ENCODE results near the gene TELO2.

The TELO2 gene

GRCh38 chr16:1553946-1554825, 61.0 kb downstream of the TELO2 start:
- H3K9me3 ChIP-seq (replicated peaks in 1 of 2; ENCODE audit: control insufficient read depth in 2 of 2, insufficient read depth in 1 of 2, low read depth in 1 of 2, low read length in 2 of 2): no peaks in the 10 kb centered on the region
- H3K4me1 ChIP-seq (ENCODE audit: control insufficient read depth in 2 of 2, insufficient read depth in 1 of 2, low read depth in 1 of 2, low read length in 2 of 2): no peaks in the 10 kb centered on the region
- no peak overlapping the region for H2AK5ac ChIP-seq (ENCODE audit: low read depth, low read length)
- H3K36me3 ChIP-seq (replicated peaks in 1 of 2; ENCODE audit: control insufficient read depth in 2 of 2, insufficient read depth in 2 of 2, low read length in 2 of 2): peaks cover 32 to 65% of the 10 kb centered on the region in 2 donors
- DNase-seq (ENCODE audit: low spot score): no peak
- H2BK120ac ChIP-seq (ENCODE audit: low read depth, low read length): no peak overlapping the region
- H3K4me2 ChIP-seq (ENCODE audit: insufficient read depth, low read length, poor library complexity, severe bottlenecking): no peak overlapping the region
- no peaks in the 10 kb centered on the region for H3K79me1 ChIP-seq (ENCODE audit: low read depth, low read length)
- no peak overlapping the region for H2BK5ac ChIP-seq (ENCODE audit: low read length)
- no peak overlapping the region for H3K4ac ChIP-seq (ENCODE audit: low read length)
- no peak overlapping the region for H4K8ac ChIP-seq (ENCODE audit: low read depth, low read length)
- H2BK12ac ChIP-seq (ENCODE audit: low read length): no peak overlapping the region
- WGBS, 2 donors (ENCODE audit: extremely low coverage in 2 of 2, insufficient read length in 2 of 2, insufficient replicate concordance in 1 of 2): no CpG with 5 or more reads among the region's 19 CpGs
- H3K18ac ChIP-seq (ENCODE audit: low read length): no peak overlapping the region
- H2AFZ ChIP-seq (ENCODE audit: low read length): no peak overlapping the region
- H3K4me3 ChIP-seq (ENCODE audit: low read length in 2 of 2): no peak overlapping the region
- H3K27ac ChIP-seq (replicated peaks; ENCODE audit: low read length): no peak overlapping the region
- H3K27me3 ChIP-seq (ENCODE audit: control insufficient read depth in 3 of 3, insufficient read depth in 3 of 3, low read depth in 1 of 3, low read length in 3 of 3): peaks cover 0 to 1% (median 0%) of the 10 kb centered on the region in 3 experiments
- no peak overlapping the region for H3K14ac ChIP-seq (ENCODE audit: low read length)
- no peak overlapping the region for H2BK15ac ChIP-seq (ENCODE audit: low read length)
- H3K23ac ChIP-seq (ENCODE audit: low read depth, low read length, poor library complexity): no peak overlapping the region
- H3K9ac ChIP-seq (ENCODE audit: low read depth, low read length, poor library complexity): no peak overlapping the region
- no peak overlapping the region for H4K91ac ChIP-seq (ENCODE audit: low read depth, low read length, poor library complexity)

GRCh38 chr16:1554826-1555445, 61.8 kb downstream of the TELO2 start:
- Histone ChIP-seq H3K4me2 (ENCODE audit: insufficient read depth, low read length, poor library complexity, severe bottlenecking) (no peak overlapping the region), H3K14ac (ENCODE audit: low read length) (no peak overlapping the region), H3K23ac (ENCODE audit: low read depth, low read length, poor library complexity) (no peak overlapping the region), H4K91ac (ENCODE audit: low read depth, low read length, poor library complexity) (no peak overlapping the region), H3K4me3 (ENCODE audit: low read length in 2 of 2) (peak overlapping the region in 1 of 2 donors; percentile 38), H2BK12ac (ENCODE audit: low read length) (no peak overlapping the region), H3K18ac (ENCODE audit: low read length) (no peak overlapping the region), H3K27me3 (ENCODE audit: control insufficient read depth in 3 of 3, insufficient read depth in 3 of 3, low read depth in 1 of 3, low read length in 3 of 3) (peaks cover 0 to 1% (median 0%) of the 10 kb centered on the region in 3 experiments), H2BK120ac (ENCODE audit: low read depth, low read length) (no peak overlapping the region), H3K79me1 (ENCODE audit: low read depth, low read length) (no peaks in the 10 kb centered on the region), H3K4me1 (ENCODE audit: control insufficient read depth in 2 of 2, insufficient read depth in 1 of 2, low read depth in 1 of 2, low read length in 2 of 2) (no peaks in the 10 kb centered on the region), H2BK15ac (ENCODE audit: low read length) (no peak overlapping the region), H3K9me3 (replicated peaks in 1 of 2; ENCODE audit: control insufficient read depth in 2 of 2, insufficient read depth in 1 of 2, low read depth in 1 of 2, low read length in 2 of 2) (no peaks in the 10 kb centered on the region), H3K9ac (ENCODE audit: low read depth, low read length, poor library complexity) (no peak overlapping the region), H2BK5ac (ENCODE audit: low read length) (no peak overlapping the region), H3K27ac (replicated peaks; ENCODE audit: low read length) (no peak overlapping the region), H2AFZ (ENCODE audit: low read length) (no peak overlapping the region), H2AK5ac (ENCODE audit: low read depth, low read length) (no peak overlapping the region), H3K4ac (ENCODE audit: low read length) (no peak overlapping the region), H4K8ac (ENCODE audit: low read depth, low read length) (no peak overlapping the region), H3K36me3 (replicated peaks in 1 of 2; ENCODE audit: control insufficient read depth in 2 of 2, insufficient read depth in 2 of 2, low read length in 2 of 2) (peaks cover 37 to 69% of the 10 kb centered on the region in 2 donors)
- WGBS, 2 donors (ENCODE audit: extremely low coverage in 2 of 2, insufficient read length in 2 of 2, insufficient replicate concordance in 1 of 2): no CpG with 5 or more reads among the region's 34 CpGs
- DNase-seq (ENCODE audit: low spot score): no peak

- Histone ChIP-seq H4K91ac (ENCODE audit: low read depth, low read length, poor library complexity) (no peak overlapping the region), H3K4ac (ENCODE audit: low read length) (no peak overlapping the region), H2BK15ac (ENCODE audit: low read length) (no peak overlapping the region), H2AFZ (ENCODE audit: low read length) (no peak overlapping the region), H3K9ac (ENCODE audit: low read depth, low read length, poor library complexity) (no peak overlapping the region), H3K27me3 (ENCODE audit: control insufficient read depth in 3 of 3, insufficient read depth in 3 of 3, low read depth in 1 of 3, low read length in 3 of 3) (peaks cover 0 to 1% (median 0%) of the 10 kb centered on the region in 3 experiments), H4K8ac (ENCODE audit: low read depth, low read length) (no peak overlapping the region), H3K4me3 (ENCODE audit: low read length in 2 of 2) (no peak overlapping the region), H2BK12ac (ENCODE audit: low read length) (no peak overlapping the region), H2AK5ac (ENCODE audit: low read depth, low read length) (no peak overlapping the region), H3K79me1 (ENCODE audit: low read depth, low read length) (no peaks in the 10 kb centered on the region), H3K36me3 (replicated peaks in 1 of 2; ENCODE audit: control insufficient read depth in 2 of 2, insufficient read depth in 2 of 2, low read length in 2 of 2) (peaks cover 44 to 81% of the 10 kb centered on the region in 2 donors), H3K4me1 (ENCODE audit: control insufficient read depth in 2 of 2, insufficient read depth in 1 of 2, low read depth in 1 of 2, low read length in 2 of 2) (no peaks in the 10 kb centered on the region), H3K4me2 (ENCODE audit: insufficient read depth, low read length, poor library complexity, severe bottlenecking) (no peak overlapping the region), H3K9me3 (replicated peaks in 1 of 2; ENCODE audit: control insufficient read depth in 2 of 2, insufficient read depth in 1 of 2, low read depth in 1 of 2, low read length in 2 of 2) (no peaks in the 10 kb centered on the region), H3K14ac (ENCODE audit: low read length) (no peak overlapping the region), H3K18ac (ENCODE audit: low read length) (no peak overlapping the region), H2BK120ac (ENCODE audit: low read depth, low read length) (no peak overlapping the region), H3K23ac (ENCODE audit: low read depth, low read length, poor library complexity) (no peak overlapping the region), H3K27ac (replicated peaks; ENCODE audit: low read length) (no peak overlapping the region), H2BK5ac (ENCODE audit: low read length) (no peak overlapping the region)
- DNase-seq (ENCODE audit: low spot score): no peak
- no CpG with 5 or more reads among the region's 13 CpGs for WGBS, 2 donors (ENCODE audit: extremely low coverage in 2 of 2, insufficient read length in 2 of 2, insufficient replicate concordance in 1 of 2)
Measured at GRCh38 chr16:1556254-1556653, 63.1 kb downstream of the TELO2 start.

GRCh38 chr16:1557074-1557473, 63.9 kb downstream of the TELO2 start:
- H2AFZ ChIP-seq (ENCODE audit: low read length): no peak overlapping the region
- no peak overlapping the region for H2BK5ac ChIP-seq (ENCODE audit: low read length)
- no peak overlapping the region for H3K27ac ChIP-seq (replicated peaks; ENCODE audit: low read length)
- peaks cover 0 to 1% (median 0%) of the 10 kb centered on the region in 3 experiments for H3K27me3 ChIP-seq (ENCODE audit: control insufficient read depth in 3 of 3, insufficient read depth in 3 of 3, low read depth in 1 of 3, low read length in 3 of 3)
- no peaks in the 10 kb centered on the region for H3K9me3 ChIP-seq (replicated peaks in 1 of 2; ENCODE audit: control insufficient read depth in 2 of 2, insufficient read depth in 1 of 2, low read depth in 1 of 2, low read length in 2 of 2)
- H3K9ac ChIP-seq (ENCODE audit: low read depth, low read length, poor library complexity): no peak overlapping the region
- H2AK5ac ChIP-seq (ENCODE audit: low read depth, low read length): no peak overlapping the region
- H4K91ac ChIP-seq (ENCODE audit: low read depth, low read length, poor library complexity): no peak overlapping the region
- no peak overlapping the region for H2BK120ac ChIP-seq (ENCODE audit: low read depth, low read length)
- H3K36me3 ChIP-seq (replicated peaks in 1 of 2; ENCODE audit: control insufficient read depth in 2 of 2, insufficient read depth in 2 of 2, low read length in 2 of 2): peaks cover 44 to 82% of the 10 kb centered on the region in 2 donors
- no CpG with 5 or more reads among the region's 16 CpGs for whole genome bisulfite sequencing, 2 donors (ENCODE audit: extremely low coverage in 2 of 2, insufficient read length in 2 of 2, insufficient replicate concordance in 1 of 2)
- H2BK15ac ChIP-seq (ENCODE audit: low read length): no peak overlapping the region
- no peak overlapping the region for H3K18ac ChIP-seq (ENCODE audit: low read length)
- no peak overlapping the region for H2BK12ac ChIP-seq (ENCODE audit: low read length)
- no peaks in the 10 kb centered on the region for H3K79me1 ChIP-seq (ENCODE audit: low read depth, low read length)
- no peak overlapping the region for H3K23ac ChIP-seq (ENCODE audit: low read depth, low read length, poor library complexity)
- no peak overlapping the region for H3K14ac ChIP-seq (ENCODE audit: low read length)
- no peak overlapping the region for H3K4me3 ChIP-seq (ENCODE audit: low read length in 2 of 2)
- no peaks in the 10 kb centered on the region for H3K4me1 ChIP-seq (ENCODE audit: control insufficient read depth in 2 of 2, insufficient read depth in 1 of 2, low read depth in 1 of 2, low read length in 2 of 2)
- H3K4ac ChIP-seq (ENCODE audit: low read length): no peak overlapping the region
- no peak overlapping the region for H3K4me2 ChIP-seq (ENCODE audit: insufficient read depth, low read length, poor library complexity, severe bottlenecking)
- no peak for DNase-seq (ENCODE audit: low spot score)
- no peak overlapping the region for H4K8ac ChIP-seq (ENCODE audit: low read depth, low read length)
